IPS-18a (cell line): ENCODE results near the gene KRTCAP2.

Source experiments
- H3K27ac ChIP-seq: one replicate; pipeline ENCODE4 v1.5.1; 2013; ENCODE audit warnings: low read length
- H3K27me3 ChIP-seq: one replicate; pipeline ENCODE4 v1.6.1; 2013; ENCODE audit warnings: mild to moderate bottlenecking, low read length; ENCODE audit not compliant: control insufficient read depth, insufficient read depth
- H3K36me3 ChIP-seq: one replicate; pipeline ENCODE4 v1.6.1; 2013; ENCODE audit warnings: low read depth, low read length; ENCODE audit not compliant: control insufficient read depth
- H3K4me1 ChIP-seq: one replicate; pipeline ENCODE4 v1.6.1; 2013; ENCODE audit warnings: low read depth, low read length; ENCODE audit not compliant: control insufficient read depth
- H3K4me3 ChIP-seq: one replicate; pipeline ENCODE4 v1.5.1; 2013; ENCODE audit warnings: low read length
- H3K9ac ChIP-seq: one replicate; pipeline ENCODE4 v1.6.1; 2013; ENCODE audit warnings: mild to moderate bottlenecking, low read length, moderate library complexity
- H3K9me3 ChIP-seq: one replicate; pipeline ENCODE4 v1.6.1; 2013; ENCODE audit warnings: low read depth, low read length; ENCODE audit not compliant: control insufficient read depth

KRTCAP2 gene

DNA sequence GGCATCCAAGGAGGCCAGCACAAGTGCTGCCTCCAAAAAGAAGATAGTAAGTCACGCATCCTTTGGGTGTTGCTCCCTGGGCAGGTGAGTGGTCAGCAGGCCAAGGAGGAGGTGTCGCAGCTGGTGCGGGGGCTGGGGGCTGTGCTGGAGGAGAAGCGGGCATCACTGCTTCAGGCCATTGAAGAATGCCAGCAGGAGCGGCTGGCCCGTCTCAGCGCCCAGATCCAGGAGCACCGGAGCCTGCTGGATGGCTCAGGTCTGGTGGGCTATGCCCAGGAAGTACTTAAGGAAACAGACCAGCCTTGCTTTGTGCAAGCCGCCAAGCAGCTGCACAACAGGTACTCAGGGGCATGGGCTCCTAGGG is 4.8 kb upstream of the KRTCAP2 start:
- peaks cover 35% of the 10 kb centered on the region for H3K36me3 ChIP-seq
- H3K9me3 ChIP-seq, result no peaks in the 10 kb centered on the region
- H3K4me1 ChIP-seq, result peaks cover 4% of the 10 kb centered on the region
- H3K9ac ChIP-seq, result no peak overlapping the region
- H3K27ac ChIP-seq, result no peak overlapping the region
- H3K4me3 ChIP-seq, result no peak overlapping the region
- no peaks in the 10 kb centered on the region for H3K27me3 ChIP-seq

- Histone ChIP-seq H3K36me3 (peaks cover 35% of the 10 kb centered on the region), H3K27ac (no peak overlapping the region), H3K4me3 (no peak overlapping the region), H3K27me3 (no peaks in the 10 kb centered on the region), H3K4me1 (peaks cover 6% of the 10 kb centered on the region), H3K9me3 (no peaks in the 10 kb centered on the region), H3K9ac (no peak overlapping the region)
These were observed 4.3 kb upstream of the KRTCAP2 start for GRCh38 chr1:155177192-155177917.

DNA sequence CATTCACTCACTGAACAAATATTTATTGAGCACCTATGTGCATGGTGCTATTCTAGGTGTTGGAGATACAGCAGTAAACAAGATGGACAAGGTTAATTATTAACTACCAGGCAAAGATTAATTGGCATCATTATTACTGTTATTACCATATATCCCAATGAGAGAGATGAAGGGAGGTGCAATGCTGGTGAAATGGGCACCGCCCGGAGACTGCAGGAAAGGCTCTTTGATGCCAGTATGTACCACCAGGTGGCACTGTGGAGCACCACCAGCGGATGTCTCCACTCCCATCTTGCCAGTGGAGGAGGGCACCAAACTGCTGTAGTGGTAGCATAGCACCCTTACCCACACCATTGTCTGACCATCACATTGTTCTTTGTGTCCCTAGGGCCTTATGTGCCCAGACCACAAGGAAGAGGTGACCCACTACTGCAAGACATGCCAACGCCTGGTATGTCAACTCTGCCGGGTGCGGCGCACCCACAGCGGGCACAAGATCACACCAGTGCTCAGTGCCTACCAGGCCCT is 3.5 kb upstream of the KRTCAP2 start:
- H3K36me3 ChIP-seq, result peaks cover 32% of the 10 kb centered on the region
- H3K27me3 ChIP-seq, result no peaks in the 10 kb centered on the region
- no peak overlapping the region for H3K4me3 ChIP-seq
- H3K9ac ChIP-seq, result no peak overlapping the region
- H3K4me1 ChIP-seq, result peaks cover 11% of the 10 kb centered on the region
- no peak overlapping the region for H3K27ac ChIP-seq
- no peaks in the 10 kb centered on the region for H3K9me3 ChIP-seq

GRCh38 chr1:155175927-155176371 is 2.8 kb upstream of the KRTCAP2 start:
- no peak overlapping the region for H3K9ac ChIP-seq
- peaks cover 27% of the 10 kb centered on the region for H3K36me3 ChIP-seq
- no peaks in the 10 kb centered on the region for H3K27me3 ChIP-seq
- H3K27ac ChIP-seq, result no peak overlapping the region
- no peaks in the 10 kb centered on the region for H3K9me3 ChIP-seq
- H3K4me1 ChIP-seq, result peaks cover 11% of the 10 kb centered on the region
- H3K4me3 ChIP-seq, result no peak overlapping the region

DNA sequence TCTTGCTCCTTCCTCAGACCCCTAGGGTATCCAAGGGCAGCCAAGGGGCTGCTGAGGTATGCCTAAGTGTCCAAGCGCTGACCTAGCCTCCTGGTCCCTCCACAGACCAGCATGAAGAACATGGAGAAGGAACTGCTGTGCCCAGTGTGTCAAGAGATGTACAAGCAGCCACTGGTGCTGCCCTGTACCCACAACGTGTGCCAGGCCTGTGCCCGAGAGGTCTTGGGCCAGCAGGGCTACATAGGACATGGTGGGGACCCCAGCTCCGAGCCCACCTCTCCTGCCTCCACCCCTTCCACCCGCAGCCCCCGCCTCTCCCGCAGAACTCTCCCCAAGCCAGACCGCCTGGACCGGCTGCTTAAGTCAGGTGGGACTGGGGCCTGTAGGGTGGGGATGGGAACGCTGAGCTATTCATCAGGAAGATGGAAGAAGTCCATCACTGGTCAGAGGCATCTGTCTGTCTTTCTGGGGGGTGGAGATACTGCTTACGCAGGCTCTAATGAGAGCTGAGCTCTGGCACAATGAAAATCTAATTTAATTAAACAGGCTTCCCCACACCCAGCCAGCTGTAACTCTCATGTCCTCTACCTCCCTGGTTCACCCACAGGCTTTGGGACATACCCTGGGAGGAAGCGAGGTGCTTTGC is 2.3 kb upstream of the KRTCAP2 start:
- Histone ChIP-seq H3K36me3 (peaks cover 28% of the 10 kb centered on the region), H3K9me3 (no peaks in the 10 kb centered on the region), H3K27me3 (no peaks in the 10 kb centered on the region), H3K9ac (peak overlapping the region; percentile 84), H3K4me1 (peaks cover 11% of the 10 kb centered on the region), H3K27ac (no peak overlapping the region), H3K4me3 (peak overlapping the region; percentile 94)

DNA sequence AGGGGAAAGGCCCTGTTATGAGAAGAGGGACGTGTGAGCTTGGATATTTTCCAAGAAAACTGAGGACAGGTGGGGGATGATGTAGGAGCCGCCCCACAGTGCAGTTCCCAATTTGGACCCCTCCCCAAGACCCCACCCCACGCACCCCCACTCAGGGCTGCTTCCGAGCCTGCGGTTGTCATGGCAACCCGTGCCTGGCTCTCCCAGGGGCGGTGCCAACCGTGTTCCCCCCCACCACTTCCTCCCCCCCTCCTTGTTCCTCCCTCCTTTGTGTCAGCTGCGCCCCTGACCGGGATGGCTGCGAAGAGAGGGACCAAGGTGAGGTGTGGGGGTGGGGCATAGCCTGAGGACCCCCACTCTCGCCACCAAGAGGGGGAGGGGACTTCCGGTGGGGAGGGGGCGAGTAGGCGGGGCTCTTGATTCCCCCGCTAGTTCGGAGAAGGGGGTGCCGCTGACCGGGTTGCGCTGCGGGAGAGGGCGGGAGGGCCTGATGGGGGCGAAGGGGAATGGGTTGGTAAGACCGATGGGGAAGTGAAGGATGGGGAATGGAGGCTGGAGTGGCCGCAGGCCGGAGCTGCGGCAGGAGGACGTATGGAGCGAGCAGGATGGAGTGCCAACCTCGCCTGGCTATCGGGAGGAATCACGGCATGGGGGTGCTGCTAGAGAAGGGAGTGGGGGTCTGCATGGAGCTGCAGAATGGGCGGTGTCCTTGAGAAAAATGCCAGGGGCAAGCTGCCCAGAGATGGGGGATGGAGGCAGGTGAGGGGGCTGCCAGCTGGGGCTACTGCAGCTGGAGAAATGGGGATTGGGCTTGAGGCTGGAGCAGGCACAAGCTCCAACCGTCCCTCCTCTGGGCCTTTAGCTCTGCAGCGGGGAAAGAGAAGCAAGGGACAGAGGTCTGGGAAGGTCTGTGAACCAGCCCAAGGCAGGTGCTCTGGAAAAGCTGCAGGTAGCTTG is 1.5 kb upstream of the KRTCAP2 start:
- no peaks in the 10 kb centered on the region for H3K27me3 ChIP-seq
- H3K36me3 ChIP-seq, result peaks cover 29% of the 10 kb centered on the region
- no peak overlapping the region for H3K27ac ChIP-seq
- H3K9me3 ChIP-seq, result no peaks in the 10 kb centered on the region
- peak overlapping the region; percentile 94 for H3K4me3 ChIP-seq
- H3K9ac ChIP-seq, result peak overlapping the region; percentile 84
- H3K4me1 ChIP-seq, result peaks cover 11% of the 10 kb centered on the region

DNA sequence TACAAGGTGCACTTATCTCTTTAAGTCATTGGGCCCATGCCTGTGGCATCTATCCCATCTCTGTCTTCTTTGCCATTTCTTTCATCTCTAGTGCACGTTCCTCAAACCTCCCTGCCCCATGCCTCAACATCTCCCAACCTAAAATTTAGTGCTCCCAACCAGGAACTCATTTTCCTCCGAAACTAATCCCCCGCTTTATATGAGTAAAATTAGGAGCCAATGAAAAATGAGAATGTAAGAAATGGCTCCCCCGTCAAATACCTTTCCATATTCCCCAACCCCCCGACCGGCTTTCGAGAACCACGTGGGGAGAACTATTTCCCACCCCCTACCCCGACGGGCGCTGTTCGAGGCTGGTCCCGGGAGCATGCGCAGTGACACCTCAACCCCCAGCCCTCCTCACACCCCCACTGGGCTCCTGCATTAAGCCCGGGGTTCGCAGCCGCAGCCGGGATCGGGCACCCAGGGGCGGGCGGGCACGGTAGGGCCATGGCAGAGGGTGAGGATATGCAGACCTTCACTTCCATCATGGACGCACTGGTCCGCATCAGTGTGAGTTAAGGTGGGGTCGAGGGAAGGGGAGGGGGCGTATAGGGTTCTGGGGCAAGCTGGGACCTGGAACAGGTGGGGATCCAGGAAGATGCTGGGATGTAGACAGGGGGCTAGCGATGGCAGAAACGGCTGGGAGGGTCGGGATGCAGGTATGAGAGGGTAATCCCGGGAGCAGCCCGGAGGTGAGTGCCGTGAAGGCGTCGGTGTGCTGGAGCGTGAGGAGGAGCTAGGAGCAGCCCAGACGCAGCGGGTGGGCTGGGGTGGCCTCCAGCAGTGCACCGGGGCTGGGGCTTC is 597 bp upstream of the KRTCAP2 start, which contains the start of gene TRIM46:
Gene TRIM46 (plus strand): TSS at position 372 of the 846 bp plus-strand sequence. CDS start 118 bp downstream, at position 490.
- H3K9me3 ChIP-seq, result no peaks in the 10 kb centered on the region
- peak within 1 kb of the TSS; percentile 94 for H3K4me3 ChIP-seq
- peaks cover 11% of the 10 kb centered on the region for H3K4me1 ChIP-seq
- peak within 1 kb of the TSS; percentile 21 for H3K27ac ChIP-seq
- no peaks in the 10 kb centered on the region for H3K27me3 ChIP-seq
- H3K36me3 ChIP-seq, result peaks cover 33% of the 10 kb centered on the region
- H3K9ac ChIP-seq, result peak within 1 kb of the TSS; percentile 84

GRCh38 chr1:155171836-155172731 is 1.0 kb downstream of the KRTCAP2 start:
- H3K9me3 ChIP-seq, result no peaks in the 10 kb centered on the region
- H3K36me3 ChIP-seq, result peaks cover 20% of the 10 kb centered on the region
- peak overlapping the region; percentile 84 for H3K9ac ChIP-seq
- no peaks in the 10 kb centered on the region for H3K27me3 ChIP-seq
- H3K4me3 ChIP-seq, result peak overlapping the region; percentile 94
- peak overlapping the region; percentile 21 for H3K27ac ChIP-seq
- peaks cover 12% of the 10 kb centered on the region for H3K4me1 ChIP-seq

DNA sequence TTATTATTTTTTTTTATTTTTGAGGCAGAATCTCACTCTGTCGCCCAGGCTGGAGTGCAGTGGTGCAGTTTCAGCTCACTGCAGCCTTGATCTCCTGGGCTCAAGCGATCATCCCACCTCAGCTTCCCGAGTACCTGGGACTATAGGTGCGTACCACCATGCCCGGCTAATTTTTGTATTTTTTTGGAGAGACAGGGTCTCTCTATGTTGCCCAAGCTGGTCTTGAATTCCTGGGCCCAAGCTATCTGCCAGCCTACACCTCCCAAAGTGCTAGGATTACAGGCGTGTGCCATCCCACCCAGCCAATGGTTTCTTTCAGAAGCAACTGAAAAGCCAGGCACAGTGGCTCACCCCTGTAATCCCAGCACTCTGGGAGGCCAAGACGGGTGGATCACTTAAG is 2.3 kb downstream of the KRTCAP2 start:
- Histone ChIP-seq H3K9me3 (no peaks in the 10 kb centered on the region), H3K27me3 (no peaks in the 10 kb centered on the region), H3K27ac (no peak overlapping the region), H3K9ac (no peak overlapping the region), H3K4me3 (no peak overlapping the region), H3K4me1 (peaks cover 21% of the 10 kb centered on the region), H3K36me3 (peaks cover 16% of the 10 kb centered on the region)
